RWPE2 (cell line): ENCODE data around the gene DNAJC10.
"Not testable (repeated sequence)": the region's sequence is repeated elsewhere in the genome, so short reads cannot be mapped to it uniquely, and the experiment has no call there.

Experiments
- ATAC-seq: fragments of 200-7000 bp; cut with Tn5 transposase; 3 replicates; pipeline ENCODE4 v1.9.1; 2021; ENCODE audit warnings: low read depth
- DNase-seq: peaks from one replicate; pipeline ENCODE4 v3.0.0-alpha.2; 2020; ENCODE audit warnings: low spot score
- H3K27ac ChIP-seq: fragments of 450-650 bp; 2 replicates; pipeline ENCODE4 v1.5.1; 2017; ENCODE audit warnings: mild to moderate bottlenecking; ENCODE audit not compliant: poor library complexity, severe bottlenecking
- H3K27me3 ChIP-seq: fragments of 250-450 bp; sonication (Bioruptor Pico); 2 replicates; pipeline ENCODE4 v1.5.1; 2021; ENCODE audit warnings: mild to moderate bottlenecking, moderate library complexity; ENCODE audit not compliant: insufficient read depth, poor library complexity, severe bottlenecking
- H3K36me3 ChIP-seq: fragments of 250-450 bp; sonication (Bioruptor Pico); 2 replicates; pipeline ENCODE4 v1.5.1; 2020; ENCODE audit warnings: low read depth, mild to moderate bottlenecking, moderate library complexity
- H3K4me1 ChIP-seq: fragments of 250-450 bp; sonication (Bioruptor Pico); 2 replicates; pipeline ENCODE4 v1.5.1; 2021; ENCODE audit warnings: mild to moderate bottlenecking, moderate library complexity; ENCODE audit not compliant: insufficient read depth, poor library complexity, severe bottlenecking
- H3K4me3 ChIP-seq: fragments of 250-450 bp; sonication (Bioruptor Pico); 2 replicates; pipeline ENCODE4 v1.5.1; 2021; ENCODE audit warnings: mild to moderate bottlenecking, moderate library complexity; ENCODE audit not compliant: severe bottlenecking
- H3K9me3 ChIP-seq: fragments of 250-450 bp; sonication (Bioruptor Pico); 2 replicates; pipeline ENCODE4 v1.5.1; 2021; ENCODE audit warnings: mild to moderate bottlenecking, moderate library complexity; ENCODE audit not compliant: severe bottlenecking
- CTCF ChIP-seq: fragments of 450-650 bp; IDR thresholded peaks from one replicate; pipeline ENCODE4 v1.5.1; 2017; ENCODE audit warnings: mild to moderate bottlenecking, moderate library complexity; ENCODE audit not compliant: poor library complexity, severe bottlenecking

Gene DNAJC10

GRCh38 chr2:182729710-182730339, 13.8 kb downstream of the DNAJC10 start:
- H3K27ac ChIP-seq: no peak overlapping the region
- no peak overlapping the region for H3K4me3 ChIP-seq
- ATAC-seq (no peak), DNase-seq (no peak)
- no peaks in the 10 kb centered on the region for H3K4me1 ChIP-seq
- H3K27me3 ChIP-seq: no peaks in the 10 kb centered on the region
- H3K36me3 ChIP-seq: peaks cover 97% of the 10 kb centered on the region
- H3K9me3 ChIP-seq: no peaks in the 10 kb centered on the region
- TF ChIP-seq CTCF: no peak

GRCh38 chr2:182730486-182730885, 14.4 kb downstream of the DNAJC10 start:
- H3K27ac ChIP-seq: no peak overlapping the region
- H3K36me3 ChIP-seq: peaks cover 97% of the 10 kb centered on the region
- no peak overlapping the region for H3K4me3 ChIP-seq
- no peak for TF ChIP-seq CTCF
- ATAC-seq (no peak), DNase-seq (no peak)
- no peaks in the 10 kb centered on the region for H3K27me3 ChIP-seq
- H3K4me1 ChIP-seq: no peaks in the 10 kb centered on the region
- no peaks in the 10 kb centered on the region for H3K9me3 ChIP-seq

GRCh38 chr2:182732736-182733135, 16.7 kb downstream of the DNAJC10 start:
- DNase-seq: no peak
- Histone ChIP-seq H3K9me3 (no peaks in the 10 kb centered on the region), H3K4me1 (no peaks in the 10 kb centered on the region), H3K4me3 (no peak overlapping the region), H3K36me3 (peaks cover 99% of the 10 kb centered on the region), H3K27ac (no peak overlapping the region), H3K27me3 (no peaks in the 10 kb centered on the region)
- ATAC-seq: no peak
- TF ChIP-seq CTCF: no peak

- Histone ChIP-seq H3K27me3 (no peaks in the 10 kb centered on the region), H3K9me3 (no peaks in the 10 kb centered on the region), H3K4me3 (no peak overlapping the region), H3K27ac (no peak overlapping the region), H3K36me3 (peaks cover 95% of the 10 kb centered on the region), H3K4me1 (no peaks in the 10 kb centered on the region)
- TF ChIP-seq CTCF: no peak
- ATAC-seq (no peak), DNase-seq (no peak)
These were observed 17.5 kb downstream of the DNAJC10 start for GRCh38 chr2:182733572-182733971.

- H3K27me3 ChIP-seq, ATAC-seq, H3K4me1 ChIP-seq, H3K27ac ChIP-seq, DNase-seq, H3K9me3 ChIP-seq, H3K4me3 ChIP-seq: not testable (repeated sequence)
- peaks cover 93% of the 10 kb centered on the region for H3K36me3 ChIP-seq
These were observed 20.8 kb downstream of the DNAJC10 start for GRCh38 chr2:182736856-182737255.
